Muscle layer of colon (tissue), 2 donors: ENCODE measurements around the gene MINDY1.

Experiments
- H3K27ac ChIP-seq: one replicate; pipeline ENCODE4 v1.7.0; 2013; ENCODE audit warnings: low read depth, mild to moderate bottlenecking, low read length, moderate library complexity
- H3K27me3 ChIP-seq, 2 donors: one replicate each; pipeline ENCODE4 v1.7.0; 2013; ENCODE audit warnings: low read length in 2 of 2, mild to moderate bottlenecking in 2 of 2; ENCODE audit not compliant: insufficient read depth in 2 of 2, control insufficient read depth in 1 of 2
- H3K36me3 ChIP-seq: one replicate; pipeline ENCODE4 v1.7.0; 2013; ENCODE audit warnings: mild to moderate bottlenecking, low read length; ENCODE audit not compliant: insufficient read depth
- H3K4me1 ChIP-seq: one replicate; pipeline ENCODE4 v1.7.0; 2013; ENCODE audit warnings: mild to moderate bottlenecking, low read length; ENCODE audit not compliant: insufficient read depth
- H3K4me3 ChIP-seq, 2 donors: one replicate each; pipeline ENCODE4 v1.7.0; 2013; ENCODE audit warnings: low read length in 2 of 2, low read depth in 1 of 2, mild to moderate bottlenecking in 1 of 2, moderate library complexity in 1 of 2
- H3K9ac ChIP-seq: one replicate; pipeline ENCODE4 v1.7.0; 2013; ENCODE audit warnings: low read length
- H3K9me3 ChIP-seq: one replicate; pipeline ENCODE4 v1.7.0; 2013; ENCODE audit warnings: mild to moderate bottlenecking, low read length
- donor health status: abdominal sarcoma.
- donor health status: Adenocarcinoma of cecum.

MINDY1 gene

GRCh38 chr1:150999051-150999674, 7.5 kb downstream of the MINDY1 start:
- H3K36me3 ChIP-seq = peaks cover 51% of the 10 kb centered on the region
- H3K9ac ChIP-seq = no peak overlapping the region
- no peak overlapping the region for H3K27ac ChIP-seq

GRCh38 chr1:150997949-150998348, 8.8 kb downstream of the MINDY1 start:
- Histone ChIP-seq H3K27me3 (no peaks in the 10 kb centered on the region), H3K36me3 (peaks cover 51% of the 10 kb centered on the region), H3K27ac (no peak overlapping the region), H3K4me1 (peaks cover 18% of the 10 kb centered on the region), H3K4me3 (no peak overlapping the region), H3K9ac (no peak overlapping the region), H3K9me3 (no peaks in the 10 kb centered on the region)

More at GRCh38 chr1:150999051-150999674, 7.5 kb downstream of the MINDY1 start:
- H3K27me3 ChIP-seq = no peaks in the 10 kb centered on the region
- H3K4me1 ChIP-seq = peaks cover 24% of the 10 kb centered on the region
- no peak overlapping the region for H3K4me3 ChIP-seq
- no peaks in the 10 kb centered on the region for H3K9me3 ChIP-seq

- Histone ChIP-seq H3K36me3 (peaks cover 51% of the 10 kb centered on the region), H3K4me1 (peaks cover 11% of the 10 kb centered on the region), H3K9ac (no peak overlapping the region), H3K9me3 (no peaks in the 10 kb centered on the region), H3K27me3 (no peaks in the 10 kb centered on the region), H3K4me3 (no peak overlapping the region), H3K27ac (no peak overlapping the region)
Observed at GRCh38 chr1:150997126-150997872, 9.4 kb downstream of the MINDY1 start.

GRCh38 chr1:150995896-150996295, 10.8 kb downstream of the MINDY1 start:
- Histone ChIP-seq H3K4me3 (no peak overlapping the region), H3K27ac (no peak overlapping the region), H3K9ac (no peak overlapping the region)

DNA sequence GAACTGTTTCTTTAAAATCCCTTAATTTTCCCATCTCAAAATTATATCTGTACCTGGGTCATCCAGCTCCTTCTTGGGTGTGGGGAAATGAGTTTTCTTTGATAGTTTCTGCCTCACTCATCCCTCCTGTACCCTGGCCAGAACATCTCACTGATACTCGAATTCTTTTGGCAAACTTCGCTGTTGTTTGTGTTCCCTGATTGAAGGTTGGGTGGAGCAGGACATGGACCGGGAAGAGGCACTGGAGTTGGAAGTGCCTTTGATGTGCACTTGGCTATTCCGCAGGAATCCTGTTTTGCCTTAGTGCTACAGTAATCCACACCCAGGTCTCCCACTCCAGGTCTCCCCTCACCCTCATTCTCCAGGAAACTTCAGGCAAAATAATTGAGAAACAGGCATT, 11.2 kb downstream of the MINDY1 start:
- Histone ChIP-seq H3K27me3 (no peaks in the 10 kb centered on the region), H3K27ac (no peak overlapping the region), H3K36me3 (peaks cover 33% of the 10 kb centered on the region), H3K9ac (no peak overlapping the region), H3K9me3 (no peaks in the 10 kb centered on the region), H3K4me3 (no peak overlapping the region), H3K4me1 (peaks cover 5% of the 10 kb centered on the region)

More at GRCh38 chr1:150995896-150996295, 10.8 kb downstream of the MINDY1 start:
- Histone ChIP-seq H3K9me3 (no peaks in the 10 kb centered on the region), H3K4me1 (peaks cover 5% of the 10 kb centered on the region), H3K27me3 (no peaks in the 10 kb centered on the region), H3K36me3 (peaks cover 38% of the 10 kb centered on the region)

DNA sequence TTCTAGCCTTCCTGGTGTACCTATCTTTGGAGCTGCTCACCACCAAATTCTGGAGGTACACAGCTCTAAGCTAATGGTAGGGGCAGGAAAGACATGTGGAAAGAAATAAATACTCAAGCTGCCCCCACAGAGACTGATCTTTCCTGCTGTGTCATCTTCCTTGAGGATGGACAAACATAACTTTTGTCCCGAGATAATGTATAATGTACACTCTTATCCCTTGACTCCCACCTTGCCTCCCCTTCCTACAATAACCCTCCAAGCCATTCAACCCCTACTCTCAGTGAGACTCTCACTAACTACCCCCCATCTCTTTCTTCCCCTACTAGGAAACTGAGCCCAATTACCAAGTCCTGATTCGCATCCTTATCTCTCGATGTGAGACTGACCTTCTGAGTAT, 12.5 kb downstream of the MINDY1 start:
- peaks cover 26% of the 10 kb centered on the region for H3K36me3 ChIP-seq
- no peaks in the 10 kb centered on the region for H3K9me3 ChIP-seq
- H3K9ac ChIP-seq = no peak overlapping the region
- no peaks in the 10 kb centered on the region for H3K27me3 ChIP-seq
- H3K4me1 ChIP-seq = peaks cover 5% of the 10 kb centered on the region
- no peak overlapping the region for H3K27ac ChIP-seq
- no peak overlapping the region for H3K4me3 ChIP-seq

DNA sequence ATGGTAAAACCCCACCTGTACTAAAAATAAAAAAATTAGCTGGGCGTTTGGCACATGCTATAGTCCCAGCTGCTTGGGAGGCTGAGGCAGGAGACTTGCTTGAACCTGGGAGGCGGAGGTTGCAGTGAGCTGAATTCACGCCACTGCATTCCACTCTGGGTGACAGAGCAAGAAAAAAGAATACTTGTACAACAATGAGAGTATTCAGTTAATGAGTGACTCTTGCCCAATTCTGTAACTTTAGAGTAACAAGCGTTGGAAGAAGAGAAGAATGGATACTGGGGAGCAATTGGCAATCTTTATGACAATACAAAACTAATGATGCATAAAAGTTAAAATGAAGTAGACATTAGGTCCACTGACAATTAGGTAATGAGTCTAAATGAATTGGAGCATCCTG, 14.1 kb downstream of the MINDY1 start:
- Histone ChIP-seq H3K4me3 (no peak overlapping the region), H3K9ac (no peak overlapping the region), H3K9me3 (no peaks in the 10 kb centered on the region), H3K4me1 (peaks cover 5% of the 10 kb centered on the region), H3K27me3 (no peaks in the 10 kb centered on the region), H3K36me3 (peaks cover 10% of the 10 kb centered on the region), H3K27ac (no peak overlapping the region)

GRCh38 chr1:150987924-150988323, 18.8 kb downstream of the MINDY1 start:
- Histone ChIP-seq H3K27me3 (no peaks in the 10 kb centered on the region), H3K27ac (no peak overlapping the region), H3K36me3 (no peaks in the 10 kb centered on the region), H3K9me3 (no peaks in the 10 kb centered on the region), H3K9ac (no peak overlapping the region), H3K4me1 (no peaks in the 10 kb centered on the region), H3K4me3 (no peak overlapping the region)

DNA sequence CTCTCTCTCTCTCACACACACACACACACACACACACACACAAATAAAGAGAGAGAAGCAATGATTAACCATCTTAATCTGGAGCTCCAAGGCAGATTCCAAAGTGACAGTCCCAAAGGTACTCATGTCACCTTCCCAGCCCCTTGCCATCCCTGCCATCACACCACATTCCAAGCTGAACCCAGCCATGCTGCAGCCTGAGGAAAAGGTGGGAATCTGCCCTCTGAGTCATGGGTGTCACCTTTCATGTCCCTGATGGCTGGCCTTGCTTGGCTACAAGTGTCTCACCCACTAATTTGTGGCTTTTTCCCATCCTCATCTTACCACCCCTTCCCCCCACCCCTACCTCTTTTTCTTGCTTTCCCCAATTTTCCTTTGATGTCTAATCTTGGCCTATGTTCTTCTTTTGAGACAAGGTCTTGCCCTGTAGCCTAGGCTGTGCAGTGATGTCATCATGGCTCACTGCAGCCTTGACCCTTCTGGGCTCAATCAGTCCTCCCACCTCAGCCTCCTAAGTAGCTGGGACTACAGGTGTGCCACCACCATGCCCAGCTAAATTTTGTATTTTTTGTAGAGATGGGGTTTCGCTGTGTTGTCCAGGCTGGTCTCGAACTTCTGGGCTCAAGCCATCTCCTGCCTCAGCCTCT, 21.4 kb downstream of the MINDY1 start:
- Histone ChIP-seq H3K9ac (no peak overlapping the region), H3K9me3 (no peaks in the 10 kb centered on the region), H3K36me3 (no peaks in the 10 kb centered on the region), H3K4me1 (no peaks in the 10 kb centered on the region), H3K4me3 (no peak overlapping the region), H3K27ac (no peak overlapping the region), H3K27me3 (no peaks in the 10 kb centered on the region)

DNA sequence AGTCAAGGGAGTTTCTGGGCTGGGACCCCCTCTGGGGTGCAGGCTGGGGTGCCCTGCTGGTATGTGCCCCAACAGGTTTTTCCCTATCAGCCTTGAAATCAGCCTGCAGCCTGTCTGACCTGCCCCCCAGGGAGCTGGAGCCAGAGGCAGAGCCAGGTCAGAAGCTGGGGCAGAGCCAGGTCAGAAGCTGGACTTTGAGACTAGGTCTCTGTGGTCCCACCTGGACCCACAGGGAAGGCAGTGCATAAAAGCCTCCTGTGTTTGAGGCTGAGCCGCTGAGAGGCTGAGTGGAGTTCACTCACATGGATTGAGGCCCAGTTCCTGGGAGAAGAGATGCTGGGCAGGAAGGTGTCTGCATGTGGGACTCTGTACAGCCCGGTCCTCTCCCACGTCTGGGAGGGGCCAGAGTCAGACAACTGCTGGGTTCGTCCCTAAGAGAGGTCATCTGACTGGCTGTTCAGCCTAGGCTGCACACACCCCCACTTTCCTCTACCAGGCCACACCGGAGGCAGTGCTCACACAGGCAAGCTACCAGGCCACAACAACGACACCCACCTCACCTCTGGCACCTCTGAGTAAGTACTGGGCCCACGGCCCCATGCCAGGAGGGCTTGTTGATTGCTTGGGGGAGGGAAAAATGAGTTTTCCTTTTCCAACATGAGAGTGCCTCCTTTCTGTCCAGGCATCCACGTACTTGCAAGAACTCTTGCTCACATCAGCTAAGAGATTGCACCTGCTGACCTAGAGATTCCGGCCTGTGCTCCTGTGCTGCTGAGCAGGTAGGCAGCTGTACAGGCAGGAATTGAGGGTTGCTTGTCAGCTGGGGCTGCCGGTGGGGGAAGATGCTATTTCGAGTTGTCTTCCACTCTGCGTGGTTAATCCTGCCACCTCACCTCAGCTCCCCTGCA, 24.6 kb downstream of the MINDY1 start, which contains the start of gene ANXA9:
ANXA9 (plus strand) TSS at position 488 of the 908 bp plus-strand sequence. CDS start 814 bp downstream, outside the sequence.
- H3K27me3 ChIP-seq = no peaks in the 10 kb centered on the region
- no peaks in the 10 kb centered on the region for H3K36me3 ChIP-seq
- H3K9ac ChIP-seq = no peak within 1 kb of the TSS
- H3K27ac ChIP-seq = no peak within 1 kb of the TSS
- H3K4me3 ChIP-seq = no peak within 1 kb of the TSS
- H3K4me1 ChIP-seq = peaks cover 10% of the 10 kb centered on the region
- H3K9me3 ChIP-seq = no peaks in the 10 kb centered on the region
